Fibroblast of pulmonary artery (primary cell): ENCODE measurements around the gene HPD.

ENCODE experiments used
- DNase-seq: peaks from one replicate; pipeline ENCODE4 v3.0.0-alpha.2; 2010; ENCODE audit warnings: low read depth
- H3K4me3 ChIP-seq: replicated peaks from 2 replicates; pipeline ENCODE4 v1.5.1; 2011; ENCODE audit warnings: low read depth, mild to moderate bottlenecking, control low read depth, low read length, moderate library complexity
- CTCF ChIP-seq: IDR thresholded peaks from 2 replicates; pipeline ENCODE4 v1.5.1; 2011; ENCODE audit warnings: mild to moderate bottlenecking, control low read depth, low read length, inconsistent platforms; ENCODE audit errors: missing control alignments

HPD gene

GRCh38 chr12:121837680-121838079 lies 21.0 kb downstream of the HPD start:
- DNase-seq = peak; percentile 13
- no peak overlapping the region for H3K4me3 ChIP-seq
- peak; percentile 1 for TF ChIP-seq CTCF

- DNase-seq = no peak
- no peak for TF ChIP-seq CTCF
- no peak overlapping the region for H3K4me3 ChIP-seq
Observed at GRCh38 chr12:121831571-121832245, 27.0 kb downstream of the HPD start.

GRCh38 chr12:121830588-121831265 lies 27.9 kb downstream of the HPD start:
- DNase-seq = no peak
- TF ChIP-seq CTCF = no peak
- no peak overlapping the region for H3K4me3 ChIP-seq

- no peak for TF ChIP-seq CTCF
- DNase-seq = no peak
- no peak overlapping the region for H3K4me3 ChIP-seq
Observed at GRCh38 chr12:121830134-121830533, 28.5 kb downstream of the HPD start.

GRCh38 chr12:121829250-121829918 lies 29.3 kb downstream of the HPD start:
- no peak for DNase-seq
- TF ChIP-seq CTCF = no peak
- no peak overlapping the region for H3K4me3 ChIP-seq

GRCh38 chr12:121828826-121829225 lies 29.8 kb downstream of the HPD start:
- no peak for DNase-seq
- TF ChIP-seq CTCF = no peak

More at GRCh38 chr12:121828826-121829225, 29.8 kb downstream of the HPD start:
- no peak overlapping the region for H3K4me3 ChIP-seq
